ENCODE results near the gene PPP1R12A. TPM values are rescaled to one million over a fixed set of nuclear protein-coding genes. Genes with fewer than 3 reads are reported as not detected.

PPP1R12A gene
- polyA plus RNA-seq, 3 donors = 26.2 to 57.2 (median 33.1) TPM

DNA sequence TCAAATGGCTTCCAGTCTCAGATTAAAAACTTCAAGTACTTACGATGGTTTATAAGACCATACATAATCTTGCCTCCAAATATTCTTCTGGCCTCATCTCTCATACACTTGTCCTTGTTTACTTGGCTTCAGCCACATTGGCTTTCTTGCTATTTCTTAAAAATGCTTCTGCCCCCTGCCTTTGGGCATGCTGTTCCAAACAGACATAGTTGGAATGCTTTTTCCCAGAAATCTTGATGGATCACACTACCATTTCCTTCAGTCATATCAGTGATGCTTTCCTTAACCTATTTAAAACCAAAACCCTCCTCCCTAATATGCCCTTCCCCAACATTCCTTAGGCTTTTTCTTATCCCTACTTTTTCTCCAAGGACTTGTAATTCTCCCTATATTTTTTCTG is 169.7 kb downstream of the PPP1R12A start:
- H3K36me3 Mint-ChIP-seq = no peaks in the 10 kb centered on the region
- H3K4me1 Mint-ChIP-seq = no peaks in the 10 kb centered on the region
- H3K9me3 Mint-ChIP-seq = peaks cover 0 to 9% (median 4%) of the 10 kb centered on the region in 7 donors
- 100% methylated on average over 1 of the region's 1 CpG for WGBS (ENCODE audit: insufficient coverage)
- TF ChIP-seq CTCF (IDR thresholded peaks at IDR 0.05) = no peak
- Histone ChIP-seq H3K4me2 (replicated peaks; ENCODE audit: extremely low read depth, low read length, poor library complexity, severe bottlenecking) (no peak overlapping the region), H4K20me1 (ENCODE audit: insufficient read depth, low read length) (no peaks in the 10 kb centered on the region), H3K27me3 (ENCODE audit: control insufficient read depth in 2 of 2, insufficient read depth in 2 of 2, low read length in 2 of 2) (no peaks in the 10 kb centered on the region), H3K4me3 (replicated peaks in 1 of 3; ENCODE audit: low read depth in 2 of 3, low read length in 3 of 3) (no peak overlapping the region), H3K9ac (ENCODE audit: insufficient read depth, low read length, poor library complexity, severe bottlenecking) (no peak overlapping the region), H3K4me1 (ENCODE audit: control insufficient read depth in 1 of 2, insufficient read depth in 2 of 2, low read length in 2 of 2) (no peaks in the 10 kb centered on the region), H3K9me3 (replicated peaks in 1 of 2; ENCODE audit: control insufficient read depth in 1 of 2, insufficient read depth in 1 of 2, low read length in 2 of 2) (no peaks in the 10 kb centered on the region), H3K27ac (ENCODE audit: low read depth in 1 of 2, low read length in 2 of 2) (no peak overlapping the region), H2AFZ (ENCODE audit: insufficient read depth, low read depth, low read length, poor library complexity, severe bottlenecking) (no peak overlapping the region), H3K36me3 (replicated peaks in 1 of 2; ENCODE audit: control insufficient read depth in 1 of 2, insufficient read depth in 2 of 2, low read length in 2 of 2) (no peaks in the 10 kb centered on the region), H3K79me2 (ENCODE audit: insufficient read depth, low read length) (no peaks in the 10 kb centered on the region)
- H3K27me3 Mint-ChIP-seq (ENCODE audit: low read depth in 3 of 3) = peaks cover 0 to 1% (median 0%) of the 10 kb centered on the region in 3 donors
- DNase-seq = no peak
- H3K27ac Mint-ChIP-seq = no peak overlapping the region
- intact Hi-C loops (cut with micrococcal nuclease) = no loop called here
- no peak overlapping the region for H3K4me3 Mint-ChIP-seq

- H3K36me3 Mint-ChIP-seq = no peaks in the 10 kb centered on the region
- TF ChIP-seq CTCF (IDR thresholded peaks at IDR 0.05) = no peak
- intact Hi-C loops (cut with micrococcal nuclease) = no loop called here
- H3K27ac ChIP-seq (ENCODE audit: low read depth in 1 of 2, low read length in 2 of 2) = no peak overlapping the region
- no peak overlapping the region for H3K4me2 ChIP-seq (replicated peaks; ENCODE audit: extremely low read depth, low read length, poor library complexity, severe bottlenecking)
- no peak for DNase-seq
- no peaks in the 10 kb centered on the region for H4K20me1 ChIP-seq (ENCODE audit: insufficient read depth, low read length)
- no peaks in the 10 kb centered on the region for H3K4me1 ChIP-seq (ENCODE audit: control insufficient read depth in 1 of 2, insufficient read depth in 2 of 2, low read length in 2 of 2)
- H3K27ac Mint-ChIP-seq = no peak overlapping the region
- H3K4me3 Mint-ChIP-seq = no peak overlapping the region
- no peaks in the 10 kb centered on the region for H3K4me1 Mint-ChIP-seq
- no peak overlapping the region for H3K4me3 ChIP-seq (replicated peaks in 1 of 3; ENCODE audit: low read depth in 2 of 3, low read length in 3 of 3)
- no peaks in the 10 kb centered on the region for H3K79me2 ChIP-seq (ENCODE audit: insufficient read depth, low read length)
- H3K9me3 ChIP-seq (replicated peaks in 1 of 2; ENCODE audit: control insufficient read depth in 1 of 2, insufficient read depth in 1 of 2, low read length in 2 of 2) = no peaks in the 10 kb centered on the region
- H3K27me3 ChIP-seq (ENCODE audit: control insufficient read depth in 2 of 2, insufficient read depth in 2 of 2, low read length in 2 of 2) = no peaks in the 10 kb centered on the region
- H3K27me3 Mint-ChIP-seq (ENCODE audit: low read depth in 3 of 3) = peaks cover 0 to 1% (median 0%) of the 10 kb centered on the region in 3 donors
- no peaks in the 10 kb centered on the region for H3K36me3 ChIP-seq (replicated peaks in 1 of 2; ENCODE audit: control insufficient read depth in 1 of 2, insufficient read depth in 2 of 2, low read length in 2 of 2)
- no peak overlapping the region for H2AFZ ChIP-seq (ENCODE audit: insufficient read depth, low read depth, low read length, poor library complexity, severe bottlenecking)
- H3K9ac ChIP-seq (ENCODE audit: insufficient read depth, low read length, poor library complexity, severe bottlenecking) = no peak overlapping the region
- 96% methylated on average over 2 of the region's 3 CpGs for WGBS (ENCODE audit: insufficient coverage)
- peaks cover 0 to 10% (median 5%) of the 10 kb centered on the region in 7 donors for H3K9me3 Mint-ChIP-seq
Measured at GRCh38 chr12:79764641-79765040, 170.3 kb downstream of the PPP1R12A start.

Measured in CD14-positive monocyte (primary cell).